K562 (cell line): ENCODE measurements around the gene GNAS-AS1. TPM values are rescaled to one million over a fixed set of nuclear protein-coding genes. Genes with fewer than 3 reads are reported as not detected.

Source experiments
- ELF2 ChIP-seq: fragments of 250-450 bp; sonication (Bioruptor Pico); IDR thresholded peaks from 2 replicates; pipeline ENCODE4 v1.5.0; 2021; ENCODE audit warnings: mild to moderate bottlenecking
- NELFE ChIP-seq: IDR thresholded peaks from 2 replicates; pipeline ENCODE4 v1.6.1; 2011; ENCODE audit warnings: mild to moderate bottlenecking; ENCODE audit not compliant: insufficient read depth, insufficient read length
- NFXL1 ChIP-seq: fragments of 450-650 bp; formaldehyde crosslinking; IDR thresholded peaks from 2 replicates; pipeline ENCODE4 v1.4.0; 2021; ENCODE audit warnings: mild to moderate bottlenecking
- SETDB1 ChIP-seq: IDR thresholded peaks from one replicate; pipeline ENCODE4 v1.6.1; 2012; ENCODE audit warnings: low read length, control low read depth, inconsistent platforms
- SPI1 ChIP-seq: IDR thresholded peaks from 2 replicates; pipeline ENCODE4 v1.6.1; 2011; ENCODE audit warnings: low read depth, low read length, control low read depth, borderline replicate concordance
- TBP ChIP-seq: optimal IDR thresholded peaks from 2 replicates; pipeline ENCODE3; 2011; ENCODE audit warnings: low read depth, low read length, improper control_type of control experiment
- ZNF436 ChIP-seq: fragments of 250-450, 450-650 bp; sonication (Bioruptor Pico); formaldehyde crosslinking; IDR thresholded peaks from 2 replicates; pipeline ENCODE4 v1.7.0; 2020; ENCODE audit warnings: mild to moderate bottlenecking
- ZNF592 ChIP-seq: fragments of 450-650 bp; IDR thresholded peaks from 2 replicates; pipeline ENCODE4 v1.6.1; 2017; ENCODE audit warnings: antibody characterized with exemption, mild to moderate bottlenecking
- polyA plus RNA-seq, 8 experiments: library from polyadenylated mRNA; depleted of rRNA in 4 of 8; stranded (reverse) in 5 of 8; unstranded in 3 of 8; fragments of >200 nt; fragmentation: Nextera tagmentation in 2 of 8; fragmentation: Illumina TruSeq in 1 of 8; extraction: Ambion mirVana in 2 of 8; extraction: Trizol in 1 of 8; gene quantifications; 2 replicates each; pipeline versions ENCODE4 v1.2.1 to v1.2.3, GENCODE V29; 2011 to 2014; ENCODE audit warnings: inconsistent platforms in 1 of 8, missing spikeins in 1 of 8
- total RNA-seq, 7 experiments: library from RNA; depleted of rRNA in 6 of 7; stranded (reverse); fragments of >200 nt in 6 of 7; fragmentation: Illumina TruSeq in 2 of 7; extraction: Trizol in 2 of 7; gene quantifications; 2 replicates each; pipeline versions ENCODE4 v1.2.1 to v1.2.3, GENCODE V29; 2011 to 2021; ENCODE audit warnings: low replicate concordance in 1 of 7
- TF ChIP-seq, protein P1 (sequence below), 2 experiments: IDR thresholded peaks in 1 of 2; conservative IDR thresholded peaks in 1 of 2; 2 replicates each; pipeline ENCODE4 v1.6.1; 2016; ENCODE audit warnings: low read depth in 2 of 2, mild to moderate bottlenecking in 1 of 2, missing compliant biosample characterization in 1 of 2, missing genetic modification characterization in 1 of 2, moderate library complexity in 1 of 2
- TF ChIP-seq, protein P2 (sequence below): IDR thresholded peaks from 2 replicates; pipeline ENCODE4 v1.6.1; 2011; ENCODE audit not compliant: insufficient read length; ENCODE audit errors: extremely low read depth

The GNAS-AS1 gene
- total and polyA plus RNA-seq, 9 of the 15 experiments (the other 6 are each of a cell fraction or from before 2014, with no cell fraction given), result 0.04 to 2.5 (median 0.25) TPM

GRCh38 chr20:58845706-58846105, 5.0 kb downstream of the GNAS-AS1 start (continued):
- TF ChIP-seq, protein P1, sequence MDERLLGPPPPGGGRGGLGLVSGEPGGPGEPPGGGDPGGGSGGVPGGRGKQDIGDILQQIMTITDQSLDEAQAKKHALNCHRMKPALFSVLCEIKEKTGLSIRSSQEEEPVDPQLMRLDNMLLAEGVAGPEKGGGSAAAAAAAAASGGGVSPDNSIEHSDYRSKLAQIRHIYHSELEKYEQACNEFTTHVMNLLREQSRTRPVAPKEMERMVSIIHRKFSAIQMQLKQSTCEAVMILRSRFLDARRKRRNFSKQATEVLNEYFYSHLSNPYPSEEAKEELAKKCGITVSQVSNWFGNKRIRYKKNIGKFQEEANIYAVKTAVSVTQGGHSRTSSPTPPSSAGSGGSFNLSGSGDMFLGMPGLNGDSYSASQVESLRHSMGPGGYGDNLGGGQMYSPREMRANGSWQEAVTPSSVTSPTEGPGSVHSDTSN (CRISPR knock-in tag; IDR thresholded peaks at IDR 0.05; ENCODE audit: low read depth), result no peak
- TF ChIP-seq, protein P1 (tag; conservative IDR thresholded peaks at IDR 0.05; ENCODE audit: low read depth), result no peak
- TF ChIP-seq ELF2 (CRISPR knock-in tag) (no peak), ZNF436 (CRISPR knock-in tag) (no peak), TBP (no peak), ZNF592 (no peak), NELFE (no peak), SPI1 (no peak), NFXL1 (CRISPR knock-in tag) (no peak), SETDB1 (no peak)
- TF ChIP-seq, protein P2, sequence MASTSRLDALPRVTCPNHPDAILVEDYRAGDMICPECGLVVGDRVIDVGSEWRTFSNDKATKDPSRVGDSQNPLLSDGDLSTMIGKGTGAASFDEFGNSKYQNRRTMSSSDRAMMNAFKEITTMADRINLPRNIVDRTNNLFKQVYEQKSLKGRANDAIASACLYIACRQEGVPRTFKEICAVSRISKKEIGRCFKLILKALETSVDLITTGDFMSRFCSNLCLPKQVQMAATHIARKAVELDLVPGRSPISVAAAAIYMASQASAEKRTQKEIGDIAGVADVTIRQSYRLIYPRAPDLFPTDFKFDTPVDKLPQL, result no peak
